Muscle of arm (tissue), 14 donors: ENCODE results near the gene CCDC185. TPM values are rescaled to one million over a fixed set of nuclear protein-coding genes. Genes with fewer than 3 reads are reported as not detected.
A peak's percentile ranks its signal among the peaks of the same experiment; 100 is the strongest.

Source experiments
- DNase-seq: peaks from one replicate; pipeline ENCODE4 v3.0.0-alpha.2; 2013
- long read RNA-seq, 11 donors: transcript quantifications; one replicate each; lab custom pipeline, GENCODE V29; 2026
- polyA plus RNA-seq, 12 donors: library from polyadenylated mRNA; unstranded; fragments of 120-200 nt; gene quantifications; one replicate each; pipeline ENCODE4 v1.2.1, GENCODE V29; 2013; ENCODE audit not compliant: insufficient read length in 12 of 12

Gene CCDC185
- not detected for polyA plus RNA-seq
- long read RNA-seq, donor 1, result 0 reads
- long read RNA-seq, donor 2, result 0 reads
- long read RNA-seq, donor 3, result 0 reads
- long read RNA-seq, donor 4, result 0 reads
- long read RNA-seq, donor 5, result 0 reads
- long read RNA-seq, donor 6, result 0 reads
- long read RNA-seq, donor 7, result 0 reads
- long read RNA-seq, donor 8, result 0 reads
- long read RNA-seq, donor 9, result 0 reads
- long read RNA-seq, donor 10, result 0 reads
- long read RNA-seq, donor 11, result 0 reads

- no peak for DNase-seq
Observed at GRCh38 chr1:223393275-223394214, at the start of gene CCDC185. TSS of gene CCDC185 (plus strand) at chr1:223393415. CDS start at chr1:223393476, 61 bp downstream.

GRCh38 chr1:223343692-223344091, 49.5 kb upstream of the CCDC185 start:
- no peak for DNase-seq

GRCh38 chr1:223344491-223344890, 48.7 kb upstream of the CCDC185 start:
- no peak for DNase-seq

- no peak for DNase-seq
Observed at GRCh38 chr1:223345720-223346119, 47.5 kb upstream of the CCDC185 start.

GRCh38 chr1:223346311-223346710, 46.9 kb upstream of the CCDC185 start:
- no peak for DNase-seq

GRCh38 chr1:223347583-223347982, 45.6 kb upstream of the CCDC185 start:
- no peak for DNase-seq

- no peak for DNase-seq
Observed at GRCh38 chr1:223348439-223348838, 44.8 kb upstream of the CCDC185 start.

GRCh38 chr1:223349241-223349640, 44.0 kb upstream of the CCDC185 start:
- no peak for DNase-seq

- DNase-seq, result no peak
Observed at GRCh38 chr1:223350361-223350908, 42.8 kb upstream of the CCDC185 start.

- no peak for DNase-seq
Observed at GRCh38 chr1:223352944-223353343, 40.3 kb upstream of the CCDC185 start.

- DNase-seq, result no peak
Observed at GRCh38 chr1:223353939-223354338, 39.3 kb upstream of the CCDC185 start.

- no peak for DNase-seq
Observed at GRCh38 chr1:223355699-223356098, 37.5 kb upstream of the CCDC185 start.

GRCh38 chr1:223358826-223359225, 34.4 kb upstream of the CCDC185 start:
- no peak for DNase-seq

- DNase-seq, result peak; percentile 36
Observed at GRCh38 chr1:223363057-223363855, 30.0 kb upstream of the CCDC185 start.

- DNase-seq, result no peak
Observed at GRCh38 chr1:223363856-223364684, 29.1 kb upstream of the CCDC185 start, which contains the start of gene SUSD4. TSS of gene SUSD4 (minus strand) at chr1:223364176. CDS start at chr1:223363425, 751 bp downstream.

GRCh38 chr1:223364685-223365382, 28.4 kb upstream of the CCDC185 start:
- DNase-seq, result no peak

GRCh38 chr1:223374064-223374610, 19.1 kb upstream of the CCDC185 start:
- DNase-seq, result no peak

GRCh38 chr1:223378754-223379153, 14.5 kb upstream of the CCDC185 start:
- no peak for DNase-seq

GRCh38 chr1:223386013-223386412, 7.2 kb upstream of the CCDC185 start:
- no peak for DNase-seq

GRCh38 chr1:223390618-223391017, 2.6 kb upstream of the CCDC185 start:
- no peak for DNase-seq
